C4-2B (cell line): ENCODE data around the gene CLIC2.

ENCODE experiments used
- H3K27ac ChIP-seq: fragments of 450-650 bp; 2 replicates; pipeline ENCODE4 v1.5.1; 2017
- ZFX ChIP-seq: fragments of 450-650 bp; IDR thresholded peaks from 2 replicates; pipeline ENCODE4 v1.6.1; 2017
- TF ChIP-seq, protein P1 (sequence below): fragments of 450-650 bp; conservative IDR thresholded peaks from 2 replicates; pipeline ENCODE4 v1.5.1; 2017; ENCODE audit warnings: mild to moderate bottlenecking

Gene CLIC2

DNA sequence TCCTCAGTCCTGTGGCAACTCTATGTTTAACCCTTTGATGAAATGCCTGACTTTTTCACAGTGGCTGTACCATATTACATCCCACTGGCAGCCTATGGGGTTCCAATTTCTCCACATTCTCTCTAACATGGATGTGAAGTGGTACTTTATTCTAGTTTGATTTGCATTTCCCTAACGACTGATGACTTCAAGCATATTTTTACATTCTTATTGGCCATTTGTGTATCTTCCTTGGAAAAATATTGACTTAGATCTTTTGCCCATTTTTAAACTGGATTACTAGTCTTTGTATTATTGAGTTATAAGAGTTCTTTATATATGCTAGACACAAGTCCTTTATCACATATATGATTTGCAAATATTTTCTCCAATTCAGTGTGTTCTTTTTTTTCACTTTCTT is 68.0 kb downstream of the CLIC2 start:
- TF ChIP-seq ZFX: no peak
- TF ChIP-seq, protein P1, sequence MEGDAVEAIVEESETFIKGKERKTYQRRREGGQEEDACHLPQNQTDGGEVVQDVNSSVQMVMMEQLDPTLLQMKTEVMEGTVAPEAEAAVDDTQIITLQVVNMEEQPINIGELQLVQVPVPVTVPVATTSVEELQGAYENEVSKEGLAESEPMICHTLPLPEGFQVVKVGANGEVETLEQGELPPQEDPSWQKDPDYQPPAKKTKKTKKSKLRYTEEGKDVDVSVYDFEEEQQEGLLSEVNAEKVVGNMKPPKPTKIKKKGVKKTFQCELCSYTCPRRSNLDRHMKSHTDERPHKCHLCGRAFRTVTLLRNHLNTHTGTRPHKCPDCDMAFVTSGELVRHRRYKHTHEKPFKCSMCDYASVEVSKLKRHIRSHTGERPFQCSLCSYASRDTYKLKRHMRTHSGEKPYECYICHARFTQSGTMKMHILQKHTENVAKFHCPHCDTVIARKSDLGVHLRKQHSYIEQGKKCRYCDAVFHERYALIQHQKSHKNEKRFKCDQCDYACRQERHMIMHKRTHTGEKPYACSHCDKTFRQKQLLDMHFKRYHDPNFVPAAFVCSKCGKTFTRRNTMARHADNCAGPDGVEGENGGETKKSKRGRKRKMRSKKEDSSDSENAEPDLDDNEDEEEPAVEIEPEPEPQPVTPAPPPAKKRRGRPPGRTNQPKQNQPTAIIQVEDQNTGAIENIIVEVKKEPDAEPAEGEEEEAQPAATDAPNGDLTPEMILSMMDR: no peak
- H3K27ac ChIP-seq: no peak overlapping the region

- TF ChIP-seq ZFX: no peak
- TF ChIP-seq, protein P1: no peak; the same call in 1 of the 2 replicates
- H3K27ac ChIP-seq: peak within 1 kb of the TSS; percentile 4; the same call in 1 of the 2 replicates
Observed at GRCh38 chrX:155263854-155264628, 70.4 kb downstream of the CLIC2 start, which contains the start of gene RAB39B. TSS of gene RAB39B (minus strand) at chrX:155264491. CDS start at chrX:155264288, 203 bp downstream.

- H3K27ac ChIP-seq: no peak overlapping the region
- TF ChIP-seq ZFX: no peak
- TF ChIP-seq, protein P1: no peak
Observed at GRCh38 chrX:155262970-155263754, 71.3 kb downstream of the CLIC2 start.

DNA sequence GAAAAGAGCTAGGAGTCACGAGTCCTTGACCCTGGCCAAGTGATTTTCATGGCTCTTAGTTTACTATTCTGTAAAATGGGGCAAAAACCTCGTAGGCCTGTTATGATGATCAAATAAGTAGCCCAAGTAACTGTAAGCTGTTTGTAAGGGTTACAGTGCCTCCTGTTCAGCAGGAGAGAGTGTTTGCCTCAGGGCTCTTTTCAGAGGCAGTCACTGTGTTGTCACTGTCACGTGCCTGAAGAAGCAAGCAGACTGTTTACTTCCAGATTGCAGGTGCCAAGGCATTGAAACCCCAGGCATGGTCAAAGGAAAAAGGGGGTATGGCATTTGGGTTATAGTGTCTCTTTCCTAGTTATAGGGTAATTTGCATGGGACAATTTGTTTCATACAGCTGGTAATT is 74.7 kb downstream of the CLIC2 start:
- TF ChIP-seq ZFX: no peak
- TF ChIP-seq, protein P1: no peak
- H3K27ac ChIP-seq: no peak overlapping the region

GRCh38 chrX:155251391-155251790 is 83.0 kb downstream of the CLIC2 start:
- no peak overlapping the region for H3K27ac ChIP-seq
- TF ChIP-seq ZFX: no peak
- TF ChIP-seq, protein P1: no peak

- TF ChIP-seq ZFX: no peak
- TF ChIP-seq, protein P1: no peak
- H3K27ac ChIP-seq: no peak overlapping the region
Observed at GRCh38 chrX:155247497-155247896, 86.9 kb downstream of the CLIC2 start.

- TF ChIP-seq ZFX: no peak
- TF ChIP-seq, protein P1: no peak
- no peak overlapping the region for H3K27ac ChIP-seq
Observed at GRCh38 chrX:155246748-155247147, 87.7 kb downstream of the CLIC2 start.
